Glutamatergic neuron (in vitro differentiated cells): Measurements from ENCODE around the gene SDHB. TPM values are rescaled to one million over a fixed set of nuclear protein-coding genes. Genes with fewer than 3 reads are reported as not detected.
"Not testable (repeated sequence)": the region's sequence is repeated elsewhere in the genome, so short reads cannot be mapped to it uniquely, and the experiment has no call there.

Experiments used
- DNase-seq: peaks from one replicate; pipeline ENCODE4 v3.0.0; 2022
- H3K27ac Mint-ChIP-seq: one replicate; pipeline ENCODE4 v1.8.0; 2020; ENCODE audit warnings: mild to moderate bottlenecking, mixed read lengths, inconsistent platforms; ENCODE audit not compliant: unreplicated experiment
- H3K27me3 Mint-ChIP-seq: one replicate; pipeline ENCODE4 v1.8.0; 2020; ENCODE audit warnings: mild to moderate bottlenecking, moderate library complexity, mixed read lengths, inconsistent platforms; ENCODE audit not compliant: unreplicated experiment
- H3K36me3 Mint-ChIP-seq: one replicate; pipeline ENCODE4 v1.8.0; 2020; ENCODE audit warnings: mild to moderate bottlenecking, mixed read lengths, inconsistent platforms; ENCODE audit not compliant: unreplicated experiment
- H3K4me1 Mint-ChIP-seq: one replicate; pipeline ENCODE4 v1.8.0; 2020; ENCODE audit warnings: mild to moderate bottlenecking, low read depth, mixed read lengths, inconsistent platforms; ENCODE audit not compliant: unreplicated experiment
- H3K4me3 Mint-ChIP-seq: one replicate; pipeline ENCODE4 v1.8.0; 2020; ENCODE audit warnings: mild to moderate bottlenecking, mixed read lengths, inconsistent platforms; ENCODE audit not compliant: unreplicated experiment
- H3K9me3 Mint-ChIP-seq: one replicate; pipeline ENCODE4 v1.8.0; 2020; ENCODE audit warnings: mild to moderate bottlenecking, moderate library complexity, mixed read lengths, inconsistent platforms; ENCODE audit not compliant: unreplicated experiment
- CTCF ChIP-seq: fragments of 200-600 bp; sonication (generic); IDR thresholded peaks from one replicate; pipeline ENCODE4 v1.5.0; 2021; ENCODE audit not compliant: partially characterized antibody, unreplicated experiment
- total RNA-seq: library from RNA; stranded (reverse); fragmentation: NEBNext Ultra II Directional; extraction: Animal tissue kit (Norgen Biotek cat#: 25700); gene quantifications from one replicate; pipeline ENCODE4 v1.2.1, GENCODE V29; 2021; ENCODE audit not compliant: unreplicated experiment

SDHB gene
- total RNA-seq, 1 donor from 2014 or later = 58.9 TPM

GRCh38 chr1:17066361-17067068, 12.7 kb upstream of the SDHB start:
- DNase-seq = no peak
- peaks cover 2% of the 10 kb centered on the region for H3K27me3 Mint-ChIP-seq
- no peaks in the 10 kb centered on the region for H3K36me3 Mint-ChIP-seq
- no peak overlapping the region for H3K4me3 Mint-ChIP-seq
- no peak for TF ChIP-seq CTCF
- no peak overlapping the region for H3K27ac Mint-ChIP-seq
- H3K9me3 Mint-ChIP-seq = no peaks in the 10 kb centered on the region
- H3K4me1 Mint-ChIP-seq = peaks cover 6% of the 10 kb centered on the region

GRCh38 chr1:17065666-17066065, 11.8 kb upstream of the SDHB start:
- Mint-ChIP-seq H3K4me3 (no peak overlapping the region), H3K27ac (no peak overlapping the region), H3K36me3 (no peaks in the 10 kb centered on the region), H3K4me1 (peaks cover 6% of the 10 kb centered on the region), H3K27me3 (peaks cover 2% of the 10 kb centered on the region), H3K9me3 (no peaks in the 10 kb centered on the region)
- DNase-seq = no peak
- no peak for TF ChIP-seq CTCF

GRCh38 chr1:17062751-17063150, 8.9 kb upstream of the SDHB start:
- H3K9me3 Mint-ChIP-seq, DNase-seq, H3K4me1 Mint-ChIP-seq, H3K4me3 Mint-ChIP-seq, H3K36me3 Mint-ChIP-seq, H3K27me3 Mint-ChIP-seq, H3K27ac Mint-ChIP-seq: not testable (repeated sequence)

GRCh38 chr1:17061892-17062291, 8.1 kb upstream of the SDHB start:
- no peak overlapping the region for H3K27ac Mint-ChIP-seq
- no peaks in the 10 kb centered on the region for H3K36me3 Mint-ChIP-seq
- H3K4me1 Mint-ChIP-seq = peaks cover 8% of the 10 kb centered on the region
- peaks cover 4% of the 10 kb centered on the region for H3K27me3 Mint-ChIP-seq
- no peaks in the 10 kb centered on the region for H3K9me3 Mint-ChIP-seq
- DNase-seq = no peak
- H3K4me3 Mint-ChIP-seq = no peak overlapping the region
- TF ChIP-seq CTCF = no peak

GRCh38 chr1:17061486-17061885, 7.7 kb upstream of the SDHB start:
- Mint-ChIP-seq H3K27ac (no peak overlapping the region), H3K4me3 (no peak overlapping the region), H3K36me3 (no peaks in the 10 kb centered on the region), H3K27me3 (peaks cover 4% of the 10 kb centered on the region), H3K9me3 (no peaks in the 10 kb centered on the region), H3K4me1 (peaks cover 8% of the 10 kb centered on the region)
- TF ChIP-seq CTCF = no peak
- DNase-seq = no peak
